Fibroblast of pulmonary artery (primary cell): ENCODE results near the gene CNOT4.

Experiments
- DNase-seq: peaks from one replicate; pipeline ENCODE4 v3.0.0-alpha.2; 2010; ENCODE audit warnings: low read depth
- H3K4me3 ChIP-seq: replicated peaks from 2 replicates; pipeline ENCODE4 v1.5.1; 2011; ENCODE audit warnings: low read depth, mild to moderate bottlenecking, control low read depth, low read length, moderate library complexity
- CTCF ChIP-seq: IDR thresholded peaks from 2 replicates; pipeline ENCODE4 v1.5.1; 2011; ENCODE audit warnings: mild to moderate bottlenecking, control low read depth, low read length, inconsistent platforms; ENCODE audit errors: missing control alignments

The CNOT4 gene

GRCh38 chr7:135527025-135527424 lies 17.1 kb upstream of the CNOT4 start:
- no peak overlapping the region for H3K4me3 ChIP-seq
- no peak for TF ChIP-seq CTCF
- no peak for DNase-seq

GRCh38 chr7:135525426-135525825 lies 15.5 kb upstream of the CNOT4 start:
- DNase-seq: no peak
- H3K4me3 ChIP-seq: no peak overlapping the region
- no peak for TF ChIP-seq CTCF

- no peak for TF ChIP-seq CTCF
- no peak for DNase-seq
- no peak overlapping the region for H3K4me3 ChIP-seq
These were observed 13.2 kb upstream of the CNOT4 start for GRCh38 chr7:135523146-135523545.

- no peak for DNase-seq
- TF ChIP-seq CTCF: no peak
- no peak overlapping the region for H3K4me3 ChIP-seq
These were observed 12.6 kb upstream of the CNOT4 start for GRCh38 chr7:135522509-135522908.

- DNase-seq: no peak
- no peak overlapping the region for H3K4me3 ChIP-seq
- no peak for TF ChIP-seq CTCF
These were observed 10.0 kb upstream of the CNOT4 start for GRCh38 chr7:135519871-135520270.

- no peak overlapping the region for H3K4me3 ChIP-seq
- DNase-seq: no peak
- TF ChIP-seq CTCF: no peak
These were observed 9.4 kb upstream of the CNOT4 start for GRCh38 chr7:135519233-135519688.

GRCh38 chr7:135518748-135519147 lies 8.8 kb upstream of the CNOT4 start:
- DNase-seq: no peak
- H3K4me3 ChIP-seq: no peak overlapping the region
- no peak for TF ChIP-seq CTCF
